ENCODE data around the gene TNFRSF13B. TPM values are rescaled to one million over a fixed set of nuclear protein-coding genes. Genes with fewer than 3 reads are reported as not detected.
A peak's percentile ranks its signal among the peaks of the same experiment; 100 is the strongest.
"Not testable (repeated sequence)": the region's sequence is repeated elsewhere in the genome, so short reads cannot be mapped to it uniquely, and the experiment has no call there.

TNFRSF13B gene
- polyA plus RNA-seq, 4 donors = not detected

GRCh38 chr17:16915752-16916556 is 56.0 kb downstream of the TNFRSF13B start:
- DNase-seq (ENCODE audit: low read depth in 4 of 4, low spot score in 3 of 4) = peak in 1 of 4 donors; percentile 14

GRCh38 chr17:16913463-16913862 is 58.5 kb downstream of the TNFRSF13B start:
- no peak for DNase-seq (ENCODE audit: low read depth in 4 of 4, low spot score in 3 of 4)

GRCh38 chr17:16912021-16912962 is 59.6 kb downstream of the TNFRSF13B start:
- DNase-seq (ENCODE audit: low read depth in 4 of 4, low spot score in 3 of 4) = no peak

- DNase-seq (ENCODE audit: low read depth in 4 of 4, low spot score in 3 of 4) = no peak
These were observed 60.6 kb downstream of the TNFRSF13B start for GRCh38 chr17:16911141-16911937.

- no peak for DNase-seq (ENCODE audit: low read depth in 4 of 4, low spot score in 3 of 4)
These were observed 61.6 kb downstream of the TNFRSF13B start for GRCh38 chr17:16910341-16910740.

GRCh38 chr17:16909472-16910246 is 62.3 kb downstream of the TNFRSF13B start:
- no peak for DNase-seq (ENCODE audit: low read depth in 4 of 4, low spot score in 3 of 4)

- DNase-seq (ENCODE audit: low read depth in 4 of 4, low spot score in 3 of 4) = no peak
These were observed 63.6 kb downstream of the TNFRSF13B start for GRCh38 chr17:16908273-16908672.

GRCh38 chr17:16906680-16907079 is 65.2 kb downstream of the TNFRSF13B start:
- no peak for DNase-seq (ENCODE audit: low read depth in 4 of 4, low spot score in 3 of 4)

- DNase-seq (ENCODE audit: low read depth in 4 of 4, low spot score in 3 of 4) = no peak
These were observed 66.2 kb downstream of the TNFRSF13B start for GRCh38 chr17:16905593-16906191.

- DNase-seq (ENCODE audit: low read depth in 4 of 4, low spot score in 3 of 4) = not testable (repeated sequence)
These were observed 68.8 kb downstream of the TNFRSF13B start for GRCh38 chr17:16903070-16903469.

- no peak for DNase-seq (ENCODE audit: low read depth in 4 of 4, low spot score in 3 of 4)
These were observed 71.5 kb downstream of the TNFRSF13B start for GRCh38 chr17:16900288-16900882.

GRCh38 chr17:16897211-16897896 is 74.6 kb downstream of the TNFRSF13B start:
- not testable (repeated sequence) for DNase-seq (ENCODE audit: low read depth in 4 of 4, low spot score in 3 of 4)

GRCh38 chr17:16896235-16896634 is 75.7 kb downstream of the TNFRSF13B start:
- not testable (repeated sequence) for DNase-seq (ENCODE audit: low read depth in 4 of 4, low spot score in 3 of 4)

GRCh38 chr17:16893527-16893926 is 78.4 kb downstream of the TNFRSF13B start:
- DNase-seq (ENCODE audit: low read depth in 4 of 4, low spot score in 3 of 4) = not testable (repeated sequence)

GRCh38 chr17:16892876-16893454 is 79.0 kb downstream of the TNFRSF13B start:
- not testable (repeated sequence) for DNase-seq (ENCODE audit: low read depth in 4 of 4, low spot score in 3 of 4)

GRCh38 chr17:16889088-16889465 is 82.8 kb downstream of the TNFRSF13B start:
- DNase-seq (ENCODE audit: low read depth in 4 of 4, low spot score in 3 of 4) = no peak

Measured in left renal pelvis (tissue), 4 donors.